SK-N-MC (cell line): ENCODE measurements around the gene TRIP4.

Experiments
- EZH2 ChIP-seq: fragments of 200-600 bp; sonication (generic); IDR thresholded peaks from one replicate; pipeline ENCODE4 v1.6.1; 2017; ENCODE audit warnings: antibody characterized with exemption
- FOXP2 ChIP-seq: optimal IDR thresholded peaks from 2 replicates; pipeline ENCODE3; 2011; ENCODE audit warnings: mild to moderate bottlenecking, moderate library complexity; ENCODE audit not compliant: insufficient read depth; ENCODE audit errors: extremely low read length, control extremely low read depth
- POLR2AphosphoS5 ChIP-seq: IDR thresholded peaks from 2 replicates; pipeline ENCODE4 v1.6.1; 2012; ENCODE audit warnings: mild to moderate bottlenecking, low read depth, low read length, borderline replicate concordance

GRCh38 chr15:64472161-64472560 is 84.5 kb downstream of the TRIP4 start:
- TF ChIP-seq POLR2AphosphoS5 (no peak), EZH2 (no peak), FOXP2 (no peak)
